Liver (tissue), 3 donors: Measurements from ENCODE around the gene CST3.

Source experiments
- EGR1 ChIP-seq, 2 donors: IDR thresholded peaks; 2 replicates each; pipeline ENCODE4 v1.6.1; 2016 to 2018; ENCODE audit warnings: antibody characterized with exemption in 2 of 2, low read depth in 2 of 2
- FOXA1 ChIP-seq: IDR thresholded peaks from 2 replicates; pipeline ENCODE4 v1.6.1; 2016; ENCODE audit warnings: antibody characterized with exemption
- JUND ChIP-seq, 2 donors: IDR thresholded peaks; 2 replicates each; pipeline ENCODE4 v1.6.1; 2016; ENCODE audit warnings: antibody characterized with exemption in 2 of 2
- NR2F2 ChIP-seq: IDR thresholded peaks from 2 replicates; pipeline ENCODE4 v1.6.1; 2016; ENCODE audit warnings: antibody characterized with exemption
- RAD21 ChIP-seq, 2 donors: IDR thresholded peaks; 2 replicates each; pipeline ENCODE4 v1.6.1; 2016; ENCODE audit warnings: antibody characterized with exemption in 2 of 2, mild to moderate bottlenecking in 2 of 2
- TAF1 ChIP-seq: conservative IDR thresholded peaks from 2 replicates; pipeline ENCODE4 v1.6.1; 2016; ENCODE audit warnings: antibody characterized with exemption, mild to moderate bottlenecking
- TF ChIP-seq, protein P1 (sequence below): fragments of 150-350 bp; IDR thresholded peaks from 2 replicates; pipeline ENCODE4 v1.5.1; 2017; ENCODE audit warnings: improper control_type of control experiment, low read depth, low read length; ENCODE audit not compliant: missing input control
- TF ChIP-seq, protein P2 (sequence below): IDR thresholded peaks from 2 replicates; pipeline ENCODE4 v1.6.1; 2016; ENCODE audit warnings: antibody characterized with exemption, mild to moderate bottlenecking
- TF ChIP-seq, protein P3 (sequence below): IDR thresholded peaks from 2 replicates; pipeline ENCODE4 v1.6.1; 2016; ENCODE audit warnings: antibody characterized with exemption
- TF ChIP-seq, protein P4 (sequence below): IDR thresholded peaks from 2 replicates; pipeline ENCODE4 v1.6.1; 2016; ENCODE audit warnings: antibody characterized with exemption
- donor health status: healthy.
- donor health status: healthy.

DNA sequence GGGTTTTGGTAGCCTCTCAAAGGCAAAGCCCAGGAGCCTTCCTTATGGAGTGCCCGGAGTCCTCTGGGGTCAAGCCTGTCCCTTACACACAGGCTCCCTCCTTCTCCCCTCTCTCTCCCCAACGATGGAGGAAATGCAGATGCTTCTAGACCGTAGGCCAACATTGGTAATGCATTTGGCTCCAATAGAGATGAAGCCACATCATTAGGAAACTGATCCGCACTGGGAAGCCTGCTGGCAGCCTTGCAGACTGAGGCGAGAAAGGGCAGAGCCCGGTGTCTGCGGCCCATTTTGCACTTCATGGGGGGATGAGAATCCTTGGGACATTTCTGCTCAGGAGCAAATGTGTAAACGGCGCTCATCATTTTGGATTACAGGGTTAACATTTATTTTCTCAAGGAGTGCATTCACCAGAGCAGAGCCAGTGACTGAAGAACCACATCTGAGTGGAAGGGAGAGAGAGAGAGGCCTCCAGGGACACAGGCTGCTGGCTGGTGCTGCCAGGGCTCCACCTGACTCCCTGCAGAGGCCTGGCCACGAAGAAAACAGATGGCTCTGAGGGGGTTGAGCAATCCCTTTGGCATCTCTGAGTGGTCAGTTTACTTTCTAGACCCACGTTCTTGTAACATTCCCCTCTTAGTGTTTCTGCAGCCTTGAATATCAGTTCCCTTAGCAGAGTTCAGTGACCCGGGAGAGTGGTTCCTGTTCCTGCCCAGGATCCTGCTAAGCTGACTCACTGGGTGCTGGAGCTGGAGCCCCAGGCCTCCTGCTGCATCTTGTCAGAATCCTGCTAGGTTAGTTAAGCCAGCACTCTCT is 4.4 kb upstream of the CST3 start:
- TF ChIP-seq, protein P1, sequence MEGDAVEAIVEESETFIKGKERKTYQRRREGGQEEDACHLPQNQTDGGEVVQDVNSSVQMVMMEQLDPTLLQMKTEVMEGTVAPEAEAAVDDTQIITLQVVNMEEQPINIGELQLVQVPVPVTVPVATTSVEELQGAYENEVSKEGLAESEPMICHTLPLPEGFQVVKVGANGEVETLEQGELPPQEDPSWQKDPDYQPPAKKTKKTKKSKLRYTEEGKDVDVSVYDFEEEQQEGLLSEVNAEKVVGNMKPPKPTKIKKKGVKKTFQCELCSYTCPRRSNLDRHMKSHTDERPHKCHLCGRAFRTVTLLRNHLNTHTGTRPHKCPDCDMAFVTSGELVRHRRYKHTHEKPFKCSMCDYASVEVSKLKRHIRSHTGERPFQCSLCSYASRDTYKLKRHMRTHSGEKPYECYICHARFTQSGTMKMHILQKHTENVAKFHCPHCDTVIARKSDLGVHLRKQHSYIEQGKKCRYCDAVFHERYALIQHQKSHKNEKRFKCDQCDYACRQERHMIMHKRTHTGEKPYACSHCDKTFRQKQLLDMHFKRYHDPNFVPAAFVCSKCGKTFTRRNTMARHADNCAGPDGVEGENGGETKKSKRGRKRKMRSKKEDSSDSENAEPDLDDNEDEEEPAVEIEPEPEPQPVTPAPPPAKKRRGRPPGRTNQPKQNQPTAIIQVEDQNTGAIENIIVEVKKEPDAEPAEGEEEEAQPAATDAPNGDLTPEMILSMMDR, result no peak
- TF ChIP-seq, protein P2, sequence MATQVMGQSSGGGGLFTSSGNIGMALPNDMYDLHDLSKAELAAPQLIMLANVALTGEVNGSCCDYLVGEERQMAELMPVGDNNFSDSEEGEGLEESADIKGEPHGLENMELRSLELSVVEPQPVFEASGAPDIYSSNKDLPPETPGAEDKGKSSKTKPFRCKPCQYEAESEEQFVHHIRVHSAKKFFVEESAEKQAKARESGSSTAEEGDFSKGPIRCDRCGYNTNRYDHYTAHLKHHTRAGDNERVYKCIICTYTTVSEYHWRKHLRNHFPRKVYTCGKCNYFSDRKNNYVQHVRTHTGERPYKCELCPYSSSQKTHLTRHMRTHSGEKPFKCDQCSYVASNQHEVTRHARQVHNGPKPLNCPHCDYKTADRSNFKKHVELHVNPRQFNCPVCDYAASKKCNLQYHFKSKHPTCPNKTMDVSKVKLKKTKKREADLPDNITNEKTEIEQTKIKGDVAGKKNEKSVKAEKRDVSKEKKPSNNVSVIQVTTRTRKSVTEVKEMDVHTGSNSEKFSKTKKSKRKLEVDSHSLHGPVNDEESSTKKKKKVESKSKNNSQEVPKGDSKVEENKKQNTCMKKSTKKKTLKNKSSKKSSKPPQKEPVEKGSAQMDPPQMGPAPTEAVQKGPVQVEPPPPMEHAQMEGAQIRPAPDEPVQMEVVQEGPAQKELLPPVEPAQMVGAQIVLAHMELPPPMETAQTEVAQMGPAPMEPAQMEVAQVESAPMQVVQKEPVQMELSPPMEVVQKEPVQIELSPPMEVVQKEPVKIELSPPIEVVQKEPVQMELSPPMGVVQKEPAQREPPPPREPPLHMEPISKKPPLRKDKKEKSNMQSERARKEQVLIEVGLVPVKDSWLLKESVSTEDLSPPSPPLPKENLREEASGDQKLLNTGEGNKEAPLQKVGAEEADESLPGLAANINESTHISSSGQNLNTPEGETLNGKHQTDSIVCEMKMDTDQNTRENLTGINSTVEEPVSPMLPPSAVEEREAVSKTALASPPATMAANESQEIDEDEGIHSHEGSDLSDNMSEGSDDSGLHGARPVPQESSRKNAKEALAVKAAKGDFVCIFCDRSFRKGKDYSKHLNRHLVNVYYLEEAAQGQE, result no peak
- TF ChIP-seq TAF1 (no peak), EGR1 (IDR thresholded peaks at IDR 0.05; ENCODE audit: low read depth in 2 of 2) (no peak), RAD21 (IDR thresholded peaks at IDR 0.05) (no peak), FOXA1 (no peak), NR2F2 (peak; percentile 9), JUND (IDR thresholded peaks at IDR 0.05) (no peak)
- TF ChIP-seq, protein P3, sequence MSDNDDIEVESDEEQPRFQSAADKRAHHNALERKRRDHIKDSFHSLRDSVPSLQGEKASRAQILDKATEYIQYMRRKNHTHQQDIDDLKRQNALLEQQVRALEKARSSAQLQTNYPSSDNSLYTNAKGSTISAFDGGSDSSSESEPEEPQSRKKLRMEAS, result no peak
- TF ChIP-seq, protein P4, sequence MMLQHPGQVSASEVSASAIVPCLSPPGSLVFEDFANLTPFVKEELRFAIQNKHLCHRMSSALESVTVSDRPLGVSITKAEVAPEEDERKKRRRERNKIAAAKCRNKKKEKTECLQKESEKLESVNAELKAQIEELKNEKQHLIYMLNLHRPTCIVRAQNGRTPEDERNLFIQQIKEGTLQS, result no peak
